RCC 7860 (cell line): ENCODE data around the gene PTPRG.

ENCODE experiments used
- DNase-seq: peaks from one replicate; pipeline ENCODE4 v3.0.0-alpha.2; 2015; ENCODE audit warnings: low spot score
- FAIRE-seq: peaks from 2 replicates; lab custom pipeline; 2012; peaks lifted over from hg19 to GRCh38; lab: Jason Lieb, UNC

The PTPRG gene

GRCh38 chr3:62070891-62071290 lies 509.5 kb downstream of the PTPRG start:
- DNase-seq (no peak), FAIRE-seq (no peak)

- no peak for FAIRE-seq
Measured at GRCh38 chr3:62073038-62073437, 511.7 kb downstream of the PTPRG start.

GRCh38 chr3:62084558-62084957 lies 523.2 kb downstream of the PTPRG start:
- DNase-seq, result peak; percentile 39

More at GRCh38 chr3:62073038-62073437, 511.7 kb downstream of the PTPRG start:
- no peak for DNase-seq

GRCh38 chr3:62088472-62089104 lies 527.2 kb downstream of the PTPRG start:
- FAIRE-seq (no peak), DNase-seq (no peak)

More at GRCh38 chr3:62084558-62084957, 523.2 kb downstream of the PTPRG start:
- FAIRE-seq, result peak; percentile 71

GRCh38 chr3:62090066-62090465 lies 528.7 kb downstream of the PTPRG start:
- FAIRE-seq (no peak), DNase-seq (no peak)

- DNase-seq, result no peak
- no peak for FAIRE-seq
Measured at GRCh38 chr3:62090519-62090918, 529.1 kb downstream of the PTPRG start.

- DNase-seq (no peak), FAIRE-seq (no peak)
Measured at GRCh38 chr3:62093025-62093424, 531.7 kb downstream of the PTPRG start.

GRCh38 chr3:62094461-62094860 lies 533.1 kb downstream of the PTPRG start:
- no peak for FAIRE-seq
- no peak for DNase-seq

- no peak for FAIRE-seq
- no peak for DNase-seq
Measured at GRCh38 chr3:62095080-62095479, 533.7 kb downstream of the PTPRG start.

- FAIRE-seq (no peak), DNase-seq (no peak)
Measured at GRCh38 chr3:62095756-62096155, 534.4 kb downstream of the PTPRG start.

GRCh38 chr3:62096521-62096920 lies 535.1 kb downstream of the PTPRG start:
- FAIRE-seq, result no peak

GRCh38 chr3:62097121-62097520 lies 535.8 kb downstream of the PTPRG start:
- FAIRE-seq (no peak), DNase-seq (no peak)

More at GRCh38 chr3:62096521-62096920, 535.1 kb downstream of the PTPRG start:
- DNase-seq, result no peak

GRCh38 chr3:62098646-62099365 lies 537.4 kb downstream of the PTPRG start:
- DNase-seq, result no peak
- no peak for FAIRE-seq

- DNase-seq, result no peak
- no peak for FAIRE-seq
Measured at GRCh38 chr3:62100282-62100989, 539.1 kb downstream of the PTPRG start.

- FAIRE-seq, result no peak
- no peak for DNase-seq
Measured at GRCh38 chr3:62101488-62101887, 540.1 kb downstream of the PTPRG start.

- DNase-seq, result no peak
- FAIRE-seq, result no peak
Measured at GRCh38 chr3:62103531-62103930, 542.2 kb downstream of the PTPRG start.

GRCh38 chr3:62109534-62109933 lies 548.2 kb downstream of the PTPRG start:
- DNase-seq, result peak; percentile 63
- FAIRE-seq, result peak; percentile 77

GRCh38 chr3:62110443-62111225 lies 549.3 kb downstream of the PTPRG start:
- FAIRE-seq (no peak), DNase-seq (no peak)

- FAIRE-seq, result no peak
Measured at GRCh38 chr3:62113092-62113491, 551.7 kb downstream of the PTPRG start.

GRCh38 chr3:62114763-62115162 lies 553.4 kb downstream of the PTPRG start:
- FAIRE-seq (no peak), DNase-seq (no peak)

More at GRCh38 chr3:62113092-62113491, 551.7 kb downstream of the PTPRG start:
- DNase-seq, result no peak
